Putamen (tissue), 1 donor: ENCODE measurements around the gene NOP14.
"Not testable (repeated sequence)": the region's sequence is repeated elsewhere in the genome, so short reads cannot be mapped to it uniquely, and the experiment has no call there.

Experiments used
- DNase-seq: peaks from one replicate; pipeline ENCODE4 v3.0.0-alpha.2; 2016; ENCODE audit warnings: low spot score

Gene NOP14

DNA sequence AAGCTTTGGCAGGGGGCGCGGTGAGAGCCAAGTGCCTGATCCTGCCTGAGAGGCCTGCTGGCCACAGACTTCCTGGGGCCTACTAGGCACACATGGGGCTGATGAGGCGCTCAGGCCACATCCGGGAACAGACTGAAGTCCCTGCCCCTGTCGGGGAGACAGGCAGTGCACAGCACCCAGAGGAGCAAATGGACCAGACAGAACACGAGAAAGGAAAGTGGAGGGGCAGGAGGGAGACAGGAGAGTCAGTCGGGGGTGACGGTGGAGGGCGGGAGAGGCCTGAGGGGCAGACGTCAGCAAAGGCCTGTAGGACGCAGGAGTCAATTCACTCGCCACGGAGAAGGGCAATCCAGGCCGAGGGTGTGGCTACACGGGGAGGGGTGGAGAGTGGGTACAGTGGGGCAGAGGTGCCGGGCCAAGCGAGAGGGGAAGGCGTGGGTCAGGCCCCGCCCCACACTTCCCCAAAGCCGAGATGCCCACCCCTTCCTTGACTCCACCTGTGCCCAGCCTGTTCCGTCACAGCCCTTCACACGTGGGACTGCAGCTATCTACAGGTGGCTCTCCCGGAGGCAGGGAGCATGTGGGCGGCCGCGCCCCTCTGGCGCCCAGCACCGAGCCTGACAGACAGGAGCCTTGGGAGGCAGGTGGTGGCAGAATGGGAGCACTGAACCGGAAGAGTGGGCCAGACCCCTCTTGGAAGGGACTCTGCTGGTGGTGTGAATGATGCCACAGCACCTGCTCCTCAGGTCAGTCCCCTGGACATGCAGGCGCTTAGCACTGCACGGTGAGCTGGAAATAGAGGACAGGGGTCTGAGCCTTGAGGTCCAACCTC lies 20.5 kb downstream of the NOP14 start:
- no peak for DNase-seq

DNA sequence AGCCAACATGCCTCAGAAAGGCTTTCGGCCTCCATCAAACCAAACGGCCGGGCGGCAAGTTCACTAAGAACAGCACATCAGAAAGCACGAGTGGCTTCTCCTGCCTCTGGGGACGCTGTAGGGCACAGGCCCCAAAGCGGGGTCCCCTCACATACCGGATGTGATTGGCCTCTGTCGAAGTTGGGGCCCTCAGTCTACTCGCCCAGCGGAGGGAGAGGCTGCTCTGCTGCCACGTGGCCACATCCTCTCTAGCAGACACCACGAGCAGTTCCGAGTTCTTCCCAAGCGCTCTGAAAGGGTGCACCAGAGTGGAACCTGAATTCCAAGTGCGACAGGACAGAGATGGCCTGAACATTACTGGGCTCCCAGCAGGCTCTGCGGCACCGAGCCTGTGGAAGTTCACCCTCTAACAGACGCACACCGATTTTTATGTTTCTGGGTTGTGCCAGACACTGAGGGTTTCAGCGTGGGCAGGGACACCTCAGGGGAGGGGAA lies 21.1 kb downstream of the NOP14 start:
- no peak for DNase-seq

DNA sequence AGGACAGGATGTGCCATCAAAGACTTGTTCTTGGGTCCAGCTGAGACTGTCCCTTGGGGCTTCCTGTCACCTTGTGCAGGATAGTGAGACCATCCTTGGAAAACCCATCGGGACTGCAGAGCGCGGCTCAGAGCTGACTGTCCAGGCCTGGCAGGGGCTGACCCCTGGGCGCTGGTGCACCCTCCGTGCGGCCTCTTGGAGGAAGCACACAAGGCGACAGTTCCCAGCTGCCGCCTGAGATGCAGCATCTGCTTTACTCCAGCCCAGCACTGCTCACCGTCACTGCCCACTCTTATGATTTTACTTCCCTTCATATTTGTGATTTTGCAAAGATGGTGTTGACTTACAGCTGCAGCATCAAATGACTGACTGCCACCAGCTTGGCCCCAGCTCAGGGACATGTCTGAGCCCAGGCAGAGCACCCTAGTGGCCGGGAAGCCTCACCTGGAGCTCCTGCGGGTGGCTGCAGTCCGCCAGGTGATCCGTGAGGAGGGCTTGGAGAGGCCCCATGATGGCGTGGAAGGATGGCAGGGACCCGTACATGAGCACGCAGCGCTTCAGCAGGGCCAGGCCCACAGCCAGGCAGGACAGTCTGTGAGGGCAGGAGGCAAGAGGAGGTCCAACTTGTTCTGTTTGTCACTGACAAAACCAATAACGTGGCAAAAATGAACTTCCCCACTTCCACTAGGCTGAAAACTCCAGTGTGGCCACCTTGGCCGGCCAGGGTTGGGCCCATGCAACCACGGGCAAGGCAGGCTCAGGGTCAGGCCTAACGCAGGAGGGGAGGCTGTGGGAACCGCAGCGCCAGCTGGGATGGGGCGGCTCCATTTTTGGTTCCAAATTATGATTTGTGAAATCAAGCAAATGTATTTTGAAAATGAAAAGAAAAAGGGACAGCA lies 21.8 kb downstream of the NOP14 start:
- DNase-seq: no peak

DNA sequence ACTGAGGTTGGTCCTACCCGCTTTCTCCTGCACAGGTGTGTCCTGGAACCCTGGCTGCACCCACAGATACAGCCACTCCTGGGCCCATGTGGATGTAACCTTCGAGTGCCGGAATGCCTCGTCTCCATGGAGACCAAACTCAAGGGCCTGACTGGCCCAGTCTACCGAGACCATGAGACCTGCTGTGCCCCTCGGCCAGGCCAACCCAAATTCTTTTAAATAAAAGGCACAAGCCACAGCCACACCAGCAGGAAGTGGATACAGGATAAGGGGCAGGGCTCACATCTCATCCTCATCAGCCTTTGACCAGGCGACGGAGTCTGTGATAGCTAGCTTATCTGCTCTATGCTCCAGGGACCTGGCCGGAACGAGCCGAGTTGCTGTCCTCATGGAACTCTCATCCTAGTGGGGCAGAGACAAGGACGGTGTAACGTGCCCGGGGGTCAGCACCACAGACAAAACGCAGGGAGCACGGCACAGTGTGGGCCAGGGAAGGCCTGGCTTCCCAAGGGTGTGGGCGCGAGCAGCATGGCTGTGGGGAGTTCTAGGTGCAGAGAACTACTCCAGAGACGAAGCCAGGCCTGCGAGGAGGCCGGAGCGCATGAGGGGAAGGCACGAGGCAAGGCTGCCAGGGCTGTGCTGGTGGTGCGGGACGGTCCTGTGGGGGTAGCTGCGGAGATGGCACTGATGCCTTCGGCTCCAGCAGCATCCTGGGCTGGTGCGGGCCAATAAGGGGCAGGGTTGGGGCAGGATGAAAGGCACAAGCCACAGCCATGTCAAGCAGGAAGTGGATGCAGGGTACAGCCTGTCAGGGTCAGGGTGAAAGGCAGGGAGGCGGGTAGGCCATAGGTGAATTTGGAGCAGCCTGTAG lies 22.7 kb downstream of the NOP14 start:
- no peak for DNase-seq

DNA sequence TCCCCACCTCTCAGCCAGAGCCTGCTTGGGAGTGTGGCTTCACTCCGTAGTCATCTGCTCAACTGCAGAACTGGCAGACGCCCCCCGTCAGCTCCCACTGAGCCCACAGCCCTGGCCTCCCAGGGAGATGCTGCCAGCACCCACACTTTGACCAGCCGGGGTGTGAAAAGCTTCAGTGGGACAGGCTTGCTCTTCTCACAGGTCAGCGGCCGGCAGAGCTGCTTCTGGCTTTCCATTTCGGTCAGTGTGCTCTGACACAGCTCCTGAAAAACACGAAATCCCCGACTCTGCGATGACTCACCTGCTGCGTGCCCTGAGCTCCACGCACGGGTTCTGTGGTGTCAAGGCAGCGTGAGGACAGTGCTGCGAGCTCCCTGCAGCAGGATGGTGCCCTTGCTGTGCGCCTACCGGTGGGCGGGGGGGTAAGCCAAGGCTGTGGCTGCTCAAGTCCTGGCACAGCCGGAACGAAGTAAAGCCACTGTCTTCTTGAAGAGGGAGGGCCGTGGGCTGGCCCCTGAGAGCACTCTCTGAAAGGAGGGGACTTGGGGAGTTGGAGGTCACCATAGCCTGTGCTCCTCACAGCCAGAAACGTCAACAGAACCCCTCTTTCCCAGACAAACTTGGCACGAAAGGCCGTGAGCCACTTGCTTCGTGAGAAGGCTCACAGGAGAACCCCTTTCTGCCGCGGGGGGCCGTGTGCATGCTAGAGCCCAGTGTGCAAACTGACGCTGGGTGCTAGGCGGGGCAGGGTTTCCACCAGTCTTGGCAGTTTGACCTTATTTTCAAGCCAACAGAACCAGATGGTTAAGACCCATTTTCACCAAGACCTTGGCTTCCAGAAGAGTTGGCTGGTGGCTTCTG lies 23.6 kb downstream of the NOP14 start:
- DNase-seq: no peak

DNA sequence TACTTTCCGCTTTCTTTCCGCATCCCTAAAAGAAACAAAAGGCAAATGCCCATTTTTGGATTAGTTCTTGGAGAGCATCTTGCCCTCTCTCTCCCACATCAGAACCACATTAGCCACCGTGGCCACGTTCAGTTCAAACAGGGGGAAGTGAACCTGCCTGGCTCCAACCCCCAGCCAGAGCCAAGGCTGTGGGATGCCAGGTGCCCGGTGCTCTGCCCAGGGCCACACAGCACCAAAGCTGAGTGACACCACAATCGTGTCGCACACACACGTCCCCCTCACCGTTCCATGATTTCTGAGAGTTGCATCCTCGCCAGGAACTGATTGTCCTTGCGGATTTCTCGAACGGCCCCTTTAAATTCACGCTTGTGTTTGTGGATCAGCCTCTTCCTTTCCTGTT lies 24.3 kb downstream of the NOP14 start:
- DNase-seq: no peak

DNA sequence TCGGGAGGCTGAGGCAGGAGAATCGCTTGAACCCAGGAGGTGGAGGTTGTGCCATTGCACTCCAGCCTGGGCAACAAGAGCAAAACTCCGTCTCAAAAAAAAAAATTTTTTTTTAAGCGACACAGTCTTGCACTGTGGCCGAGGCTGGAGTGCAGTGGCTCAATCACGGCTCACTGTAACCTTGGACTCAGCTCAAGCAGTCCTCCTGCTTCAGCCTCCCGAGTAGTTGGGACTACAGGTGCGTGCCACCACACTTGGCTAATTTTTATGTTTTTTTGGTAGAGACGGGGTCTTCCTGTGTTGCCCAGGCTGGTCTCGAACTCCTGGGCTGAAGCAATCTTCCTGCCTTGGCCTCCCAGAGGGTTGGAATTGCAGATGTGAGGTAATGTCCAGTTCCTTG lies 24.8 kb downstream of the NOP14 start:
- DNase-seq: not testable (repeated sequence)

DNA sequence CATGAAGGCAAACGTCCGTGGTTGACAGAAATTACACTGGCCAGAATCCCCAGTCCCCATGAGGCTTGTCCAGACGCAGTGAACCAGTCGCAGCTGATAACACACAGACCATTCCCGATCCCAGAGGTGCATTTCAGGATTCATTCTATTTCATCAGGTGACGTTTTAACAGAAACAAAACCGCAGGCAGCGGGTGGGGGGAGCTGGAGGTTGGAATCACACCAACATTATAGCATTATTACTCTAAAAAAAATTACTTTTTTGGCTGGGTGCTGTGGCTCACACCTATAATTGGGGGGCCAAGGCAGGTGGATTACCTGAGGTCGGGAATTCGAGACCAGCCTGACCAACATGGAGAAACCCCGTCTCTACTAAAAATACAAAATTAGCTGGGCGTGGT lies 25.2 kb downstream of the NOP14 start:
- no peak for DNase-seq

DNA sequence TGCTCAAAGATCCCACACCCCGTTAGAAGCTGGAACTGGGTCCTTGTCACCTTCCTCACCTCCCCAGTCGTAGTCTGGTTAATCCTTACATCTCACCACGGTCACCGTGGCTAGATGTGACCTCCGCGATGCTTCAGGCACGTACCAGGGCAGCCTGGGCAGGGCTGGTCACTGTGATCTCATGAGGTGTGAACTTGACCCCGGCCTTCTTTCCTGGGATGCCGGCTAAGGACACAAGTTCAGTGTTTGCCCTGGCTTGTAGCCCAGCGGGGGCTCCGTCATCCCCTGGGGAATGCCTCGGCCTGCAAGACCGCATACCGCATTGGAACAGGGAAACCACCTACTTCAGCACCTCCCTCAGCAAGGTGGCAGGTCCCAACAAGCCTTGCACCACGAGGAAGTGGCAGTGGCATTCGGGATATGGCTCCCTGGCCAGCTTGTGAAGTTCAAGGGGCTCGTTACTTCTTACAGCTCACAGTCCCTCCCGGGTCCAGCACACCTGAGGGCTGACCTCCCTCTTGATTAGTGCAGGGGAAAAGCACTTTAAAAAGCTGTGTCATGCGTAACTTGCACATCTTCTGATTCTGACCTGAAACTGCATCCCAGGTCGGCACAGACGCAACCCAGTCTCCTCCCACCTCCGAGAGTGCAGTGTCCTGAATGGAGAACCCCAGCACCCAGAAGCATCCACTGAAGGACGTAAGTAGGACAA lies 25.9 kb downstream of the NOP14 start:
- no peak for DNase-seq

DNA sequence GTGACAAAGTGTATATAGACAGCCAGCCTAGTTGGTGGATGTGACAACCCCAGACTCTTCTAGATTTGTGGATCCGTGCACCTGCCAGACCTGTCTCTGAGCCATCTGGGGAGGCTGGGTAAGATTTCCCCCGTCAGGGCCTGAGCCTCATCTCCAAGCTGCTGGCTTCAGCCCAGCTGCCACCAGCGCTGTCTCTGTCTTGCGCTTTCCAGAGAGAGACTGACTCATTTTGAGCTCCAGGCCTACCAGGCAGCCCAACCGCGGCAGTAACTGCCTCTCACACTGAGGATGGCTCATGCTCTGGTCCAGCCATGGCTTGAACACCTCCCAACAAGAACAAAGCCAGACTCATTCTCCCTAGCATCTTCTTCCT lies 26.4 kb downstream of the NOP14 start:
- DNase-seq: no peak

DNA sequence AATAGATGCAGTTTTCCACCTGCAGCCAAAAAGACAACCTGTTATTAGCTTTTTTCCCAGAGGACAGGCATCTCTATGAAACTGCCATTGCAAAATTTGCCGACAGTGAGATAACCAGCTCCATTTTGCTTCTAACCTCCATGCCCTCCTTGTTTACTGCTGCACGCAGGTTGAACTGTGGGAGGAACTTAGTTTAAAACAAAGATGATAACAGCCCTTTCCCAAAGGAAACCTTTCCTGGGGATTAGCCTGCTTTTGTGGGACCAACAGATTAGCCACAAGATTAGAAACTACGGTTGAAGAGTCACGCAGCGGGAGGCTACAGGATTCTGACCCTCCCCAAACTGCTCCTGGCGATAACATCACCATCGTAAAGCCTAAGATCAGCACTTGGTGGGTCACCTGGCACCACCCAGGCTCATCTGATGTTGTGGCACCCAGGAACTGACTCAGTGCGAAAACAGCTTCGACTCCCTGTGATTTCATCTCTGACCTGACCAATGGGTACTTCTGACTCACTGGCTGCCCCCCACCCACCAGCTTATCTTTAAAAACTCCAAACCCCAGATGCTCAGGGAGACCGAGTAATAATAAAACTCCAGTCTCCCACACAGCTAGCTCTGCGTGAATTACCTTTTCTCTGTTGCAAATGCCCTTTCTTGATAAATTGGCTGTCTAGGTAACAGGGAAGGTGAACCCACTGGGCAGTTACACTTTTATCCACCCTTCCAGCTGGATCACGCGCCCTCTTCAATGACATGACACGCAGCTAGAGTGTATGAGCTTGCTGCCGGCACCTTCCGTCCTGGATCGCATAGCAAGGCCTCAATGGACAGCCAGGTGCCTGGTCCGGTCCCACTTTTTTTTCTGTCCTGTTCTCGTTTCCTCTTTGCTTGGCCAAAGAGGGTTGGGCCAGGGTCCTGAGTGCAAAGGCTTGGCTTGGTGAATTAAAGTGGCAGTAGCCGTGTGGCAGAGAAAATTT lies 27.2 kb downstream of the NOP14 start:
- no peak for DNase-seq

DNA sequence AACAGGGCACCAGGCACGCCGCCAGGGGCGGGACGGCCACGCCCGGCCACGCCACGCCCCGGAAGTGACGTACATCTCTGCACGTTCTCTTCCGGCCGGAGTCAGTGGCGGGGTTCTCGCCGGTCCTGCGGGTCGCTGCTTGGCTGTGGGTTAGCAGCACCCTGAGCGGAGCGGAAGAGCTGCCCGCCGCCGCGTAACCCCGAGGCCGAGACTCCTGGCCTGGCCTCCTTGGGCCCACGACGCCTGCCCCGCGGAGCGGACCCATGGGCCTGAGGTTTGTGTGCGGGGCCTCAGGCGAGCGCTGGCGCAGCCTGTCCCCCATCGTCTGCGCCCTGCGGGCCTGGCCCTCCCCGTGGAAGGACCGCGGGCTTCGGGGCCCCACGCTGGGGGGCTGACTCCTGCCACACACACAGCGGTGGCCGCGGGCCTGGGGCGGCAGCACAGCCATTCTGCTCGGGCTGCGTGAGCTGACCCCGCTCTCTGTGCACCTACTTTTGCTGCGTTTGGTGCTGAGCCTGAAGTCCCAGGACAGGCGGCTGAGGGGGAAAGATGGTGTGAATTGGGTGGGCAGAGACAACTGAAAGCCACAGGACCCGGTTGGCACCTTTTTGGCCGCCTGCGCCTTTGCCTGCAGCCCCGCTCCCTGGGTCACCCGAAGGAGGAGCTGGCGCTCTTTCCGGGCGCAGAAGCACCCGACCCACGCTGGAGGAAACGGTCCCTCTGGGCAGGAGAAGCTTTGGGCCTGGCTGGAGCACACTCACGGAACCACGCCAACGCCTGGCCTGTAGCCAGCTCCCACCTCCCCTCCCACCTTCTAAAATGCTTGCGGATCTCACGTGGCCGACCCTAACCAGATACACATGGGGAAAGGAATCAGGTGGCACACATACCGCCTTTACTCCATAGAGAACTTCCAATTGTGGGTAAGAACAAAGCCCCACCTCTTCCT lies 28.1 kb downstream of the NOP14 start:
- peak; percentile 88 for DNase-seq

DNA sequence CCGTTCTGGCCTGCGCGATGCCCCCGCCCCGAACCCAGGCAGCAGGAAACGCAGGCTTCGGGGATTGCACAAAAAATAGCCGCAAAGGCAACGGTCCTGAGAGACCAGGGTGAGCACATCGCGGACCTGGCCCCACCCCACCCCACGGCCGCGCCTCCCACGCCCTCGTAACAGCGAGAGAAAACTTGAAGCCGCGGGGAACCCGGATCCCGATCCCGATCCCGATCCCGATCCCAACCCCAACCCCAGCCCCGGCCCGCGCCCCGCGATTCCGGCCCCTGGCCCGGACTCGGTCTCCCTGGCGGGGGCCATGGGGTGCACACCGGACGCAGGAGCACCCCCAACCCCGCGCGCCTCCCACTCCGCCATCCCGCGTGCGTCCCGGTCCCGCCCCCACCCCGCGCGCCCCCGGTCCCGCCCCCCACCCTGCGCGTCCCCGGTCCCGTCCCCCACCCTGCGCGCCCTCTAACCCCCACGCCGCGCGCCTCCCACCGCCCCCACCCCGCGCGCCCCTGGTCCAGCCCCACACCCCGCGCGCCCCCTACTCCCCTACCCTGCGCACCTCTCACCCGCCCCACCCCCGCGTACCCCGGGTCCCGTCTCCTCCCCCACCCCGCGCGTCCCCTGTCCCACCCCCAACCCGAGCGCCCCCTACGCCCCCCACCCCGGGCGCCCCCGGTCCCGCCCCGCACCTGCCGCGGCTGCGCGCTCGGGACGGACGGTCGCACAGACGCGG lies 29.0 kb downstream of the NOP14 start:
- DNase-seq: no peak

DNA sequence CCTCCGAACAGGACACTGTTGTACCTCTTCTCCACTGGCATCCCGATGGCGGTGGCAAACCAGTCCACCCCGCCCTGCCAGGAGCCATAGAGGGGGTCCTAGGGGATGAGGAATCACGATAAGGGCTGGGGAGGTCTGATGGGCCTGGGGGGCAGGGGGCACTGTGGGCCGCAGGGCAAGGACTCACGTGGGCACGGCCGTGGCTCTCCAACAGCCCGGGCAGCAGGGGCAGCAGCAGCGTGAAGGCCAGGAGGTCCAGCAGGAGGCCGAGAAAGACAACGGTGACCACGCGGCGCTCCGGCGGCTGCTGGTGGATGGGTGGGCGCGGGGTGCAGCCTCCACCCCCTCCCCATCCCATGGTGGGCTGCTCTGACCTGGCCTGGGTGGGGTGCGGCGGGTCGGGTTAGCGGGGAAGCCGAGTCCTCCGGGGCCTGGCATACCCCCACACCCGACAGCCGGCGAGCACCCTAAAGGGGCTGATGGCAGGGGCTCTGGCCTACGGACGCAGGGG lies 29.6 kb downstream of the NOP14 start:
- DNase-seq: no peak

DNA sequence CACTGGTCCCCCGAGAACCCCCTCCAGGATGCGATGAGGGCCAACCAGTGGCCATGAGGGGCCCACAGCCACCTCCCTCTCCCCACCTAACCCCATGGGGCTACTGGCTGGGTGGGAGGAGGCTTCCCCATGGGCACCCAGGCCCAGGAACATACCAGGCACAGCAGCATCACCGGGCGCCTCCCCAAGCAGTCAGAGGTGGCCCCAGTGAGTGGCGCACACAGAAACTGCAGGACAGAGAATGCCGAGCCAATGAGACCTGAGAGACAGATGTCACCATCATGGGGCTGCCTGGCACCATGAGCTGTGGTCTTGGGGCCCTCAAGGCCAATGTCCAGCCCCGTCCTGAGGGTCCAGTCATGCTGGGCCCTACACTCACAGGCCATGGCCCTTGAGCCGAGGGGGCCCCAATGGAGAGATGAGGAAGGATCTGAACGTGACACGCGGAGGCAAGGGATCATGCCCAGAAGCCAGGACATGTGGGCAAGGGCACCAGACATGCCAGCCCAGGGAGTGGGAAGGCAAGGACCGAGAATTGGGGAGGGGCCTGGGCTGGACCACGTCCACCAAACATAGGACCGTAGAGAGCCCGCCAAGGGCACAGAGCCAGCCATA lies 30.1 kb downstream of the NOP14 start:
- DNase-seq: no peak

DNA sequence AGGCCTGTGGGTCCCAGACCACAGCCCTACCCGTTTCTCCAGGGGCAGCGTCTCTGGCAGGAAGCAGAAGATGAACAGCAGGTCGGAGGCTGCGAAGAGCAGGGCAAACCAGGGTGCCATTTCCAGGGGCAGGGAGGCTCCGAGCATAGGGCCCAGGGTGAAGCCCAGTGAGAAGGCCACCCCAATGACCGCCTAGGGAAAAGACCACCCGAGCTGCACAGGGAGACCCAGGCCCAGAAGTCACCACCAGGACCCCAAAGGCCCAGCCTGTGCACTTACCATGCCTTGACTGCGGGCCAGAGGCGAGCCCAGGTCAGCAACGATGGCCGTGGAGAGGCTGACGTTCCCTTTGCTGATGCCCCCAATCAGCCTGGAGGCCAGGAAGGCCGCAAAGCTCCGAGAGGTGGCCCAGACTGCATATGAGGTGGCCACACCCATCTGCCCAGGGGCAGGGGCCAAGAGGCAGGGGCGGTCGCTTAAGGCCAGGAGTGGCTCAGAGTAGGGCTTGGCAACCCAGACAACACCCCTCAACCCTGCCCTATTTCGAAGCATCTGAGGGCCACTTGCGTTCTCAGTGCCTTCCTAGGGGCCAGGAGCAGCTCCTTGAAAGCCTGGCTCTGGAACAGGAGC lies 30.8 kb downstream of the NOP14 start:
- no peak for DNase-seq
